Measurements from ENCODE around the gene PAQR4. TPM values are rescaled to one million over a fixed set of nuclear protein-coding genes. Genes with fewer than 3 reads are reported as not detected.
A peak's percentile ranks its signal among the peaks of the same experiment; 100 is the strongest.
"Not testable (repeated sequence)": the region's sequence is repeated elsewhere in the genome, so short reads cannot be mapped to it uniquely, and the experiment has no call there.

PAQR4 gene
- total RNA-seq, 1 donor from 2014 or later = 11.4 TPM

DNA sequence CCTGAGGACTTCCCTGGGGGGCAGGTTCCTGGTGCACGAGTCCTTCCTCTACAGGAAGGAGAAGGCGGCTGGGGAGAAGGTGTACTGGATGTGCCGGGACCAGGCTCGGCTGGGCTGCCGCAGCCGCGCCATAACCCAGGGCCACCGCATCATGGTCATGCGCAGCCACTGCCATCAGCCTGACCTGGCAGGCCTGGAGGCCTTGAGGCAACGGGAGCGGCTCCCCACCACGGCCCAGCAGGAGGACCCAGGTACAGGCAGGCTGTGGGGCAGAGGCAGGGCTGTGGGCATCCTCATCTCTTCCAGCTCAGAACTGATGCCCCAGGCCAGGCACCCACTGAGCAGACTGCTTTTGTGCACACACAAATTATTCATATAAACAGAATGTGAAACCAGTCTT lies 30.9 kb upstream of the PAQR4 start:
- intact Hi-C loops (cut with DNase I) = no loop called here
- no peak for DNase-seq (ENCODE audit: missing footprints)
- ATAC-seq = no peak

- DNase-seq (ENCODE audit: missing footprints) = no peak
- no peak for ATAC-seq
- intact Hi-C loops (cut with DNase I) = no loop called here
Measured at GRCh38 chr16:2939968-2940367, 29.2 kb upstream of the PAQR4 start.

DNA sequence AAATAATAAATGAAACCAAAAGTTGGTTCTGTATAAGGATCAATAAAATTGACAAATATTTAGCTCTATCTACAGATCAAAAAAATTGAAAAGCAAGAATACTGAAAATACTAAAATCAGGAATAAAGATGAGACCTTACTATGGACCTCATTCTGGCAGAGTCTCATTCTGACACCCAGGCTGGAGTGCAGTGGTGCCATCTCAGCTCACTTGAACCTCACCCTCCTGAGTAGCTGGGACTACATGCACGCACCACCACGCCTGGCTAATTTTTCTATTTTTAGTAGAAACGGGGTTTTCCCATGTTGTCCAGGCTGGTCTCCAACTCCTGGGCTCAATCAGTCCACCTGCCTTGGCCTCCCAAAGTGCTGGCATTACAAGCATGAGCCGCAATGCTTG lies 27.1 kb upstream of the PAQR4 start:
- intact Hi-C loops (cut with DNase I) = no loop called here
- ATAC-seq (no peak), DNase-seq (ENCODE audit: missing footprints) (no peak)

DNA sequence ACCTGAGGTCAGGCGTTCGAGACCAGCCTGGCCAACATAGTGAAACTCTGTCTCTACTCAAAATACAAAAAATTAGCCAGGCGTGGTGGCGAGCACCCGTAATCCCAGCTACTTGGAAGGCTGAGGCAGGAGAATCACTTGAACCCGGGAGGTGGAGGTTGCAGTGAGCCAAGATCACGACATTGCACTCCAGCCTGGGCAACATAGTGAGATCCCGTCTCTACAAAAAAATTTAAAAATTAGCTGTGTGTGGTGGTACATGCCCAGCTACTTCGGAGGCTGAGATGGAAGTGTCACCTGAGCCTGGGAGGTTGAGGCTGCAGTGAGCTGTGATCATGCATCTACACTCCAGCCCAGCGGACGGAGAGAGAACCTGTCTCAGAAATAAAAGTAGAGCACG lies 25.4 kb upstream of the PAQR4 start:
- DNase-seq (ENCODE audit: missing footprints); ATAC-seq; intact Hi-C loops (cut with DNase I): not testable (repeated sequence)

DNA sequence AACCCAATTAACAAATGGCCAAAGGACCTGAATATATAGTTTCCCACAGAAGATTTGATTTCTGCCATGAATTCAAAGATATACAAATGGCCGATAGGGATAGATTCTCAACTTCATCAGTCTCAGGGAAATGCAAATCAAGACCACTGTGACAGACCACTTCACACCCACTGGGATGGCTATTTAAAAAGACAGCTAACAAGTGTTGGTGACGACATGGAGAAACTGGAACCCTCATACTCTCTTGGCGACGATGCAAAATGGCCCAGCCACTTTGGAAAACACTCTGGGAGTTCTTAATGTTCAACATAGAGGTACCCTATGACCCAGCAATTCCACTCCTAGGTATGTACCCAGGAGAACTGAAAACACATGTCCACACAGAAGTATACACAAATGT lies 22.5 kb upstream of the PAQR4 start:
- ATAC-seq (no peak), DNase-seq (ENCODE audit: missing footprints) (no peak)
- intact Hi-C loops (cut with DNase I) = no loop called here

GRCh38 chr16:2948807-2949704 lies 20.1 kb upstream of the PAQR4 start:
- intact Hi-C loops (cut with DNase I) = no loop called here
- DNase-seq (ENCODE audit: missing footprints) = no peak
- peak; percentile 8 for ATAC-seq

GRCh38 chr16:2949705-2950352 lies 19.3 kb upstream of the PAQR4 start:
- ATAC-seq (no peak), DNase-seq (ENCODE audit: missing footprints) (no peak)
- intact Hi-C loops (cut with DNase I) = no loop called here

- intact Hi-C loops (cut with DNase I) = no loop called here
- DNase-seq (ENCODE audit: missing footprints) (no peak), ATAC-seq (no peak)
Measured at GRCh38 chr16:2950353-2950724, 18.8 kb upstream of the PAQR4 start.

DNA sequence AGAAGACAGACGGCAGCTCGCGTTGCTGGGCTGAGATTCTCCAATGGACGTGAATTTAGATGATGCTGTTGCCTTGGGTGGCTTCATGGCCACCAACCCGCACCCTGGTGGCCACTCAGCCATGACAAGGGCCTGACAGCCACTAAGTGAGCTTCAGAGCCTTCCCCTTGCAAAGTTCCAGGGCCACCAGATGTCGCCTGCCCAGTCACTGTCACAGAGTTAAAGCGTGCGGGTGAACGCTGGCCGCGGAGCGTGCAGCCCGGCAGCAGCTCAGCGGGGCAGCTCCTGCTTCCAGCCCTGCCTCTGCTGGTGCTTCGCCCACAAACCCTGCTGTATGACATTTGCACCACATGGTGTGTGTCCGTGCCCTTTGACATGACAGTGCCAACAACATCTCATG lies 18.4 kb upstream of the PAQR4 start:
- intact Hi-C loops (cut with DNase I) = no loop called here
- no peak for DNase-seq (ENCODE audit: missing footprints)
- ATAC-seq = no peak

DNA sequence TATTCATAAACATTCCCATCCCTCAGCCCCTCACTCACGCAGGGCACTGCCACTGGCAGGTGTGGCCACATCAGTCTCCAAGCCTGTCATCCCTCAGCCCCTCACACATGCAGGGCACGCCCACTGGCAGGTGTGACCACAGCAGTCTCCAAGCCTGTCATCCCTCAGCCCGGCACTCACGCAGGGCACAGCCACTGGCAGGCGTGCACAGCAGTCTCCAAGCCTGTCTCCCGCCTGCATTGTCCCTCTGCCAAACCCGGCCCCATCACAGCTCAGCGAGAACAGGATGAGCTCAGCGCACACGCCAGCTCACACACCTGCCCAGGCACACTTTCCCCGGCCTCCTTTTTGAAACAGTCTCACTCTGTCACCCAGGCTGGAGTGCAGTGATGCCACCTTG lies 16.5 kb upstream of the PAQR4 start:
- intact Hi-C loops (cut with DNase I) = no loop called here
- ATAC-seq = peak; percentile 50
- DNase-seq (ENCODE audit: missing footprints) = no peak

DNA sequence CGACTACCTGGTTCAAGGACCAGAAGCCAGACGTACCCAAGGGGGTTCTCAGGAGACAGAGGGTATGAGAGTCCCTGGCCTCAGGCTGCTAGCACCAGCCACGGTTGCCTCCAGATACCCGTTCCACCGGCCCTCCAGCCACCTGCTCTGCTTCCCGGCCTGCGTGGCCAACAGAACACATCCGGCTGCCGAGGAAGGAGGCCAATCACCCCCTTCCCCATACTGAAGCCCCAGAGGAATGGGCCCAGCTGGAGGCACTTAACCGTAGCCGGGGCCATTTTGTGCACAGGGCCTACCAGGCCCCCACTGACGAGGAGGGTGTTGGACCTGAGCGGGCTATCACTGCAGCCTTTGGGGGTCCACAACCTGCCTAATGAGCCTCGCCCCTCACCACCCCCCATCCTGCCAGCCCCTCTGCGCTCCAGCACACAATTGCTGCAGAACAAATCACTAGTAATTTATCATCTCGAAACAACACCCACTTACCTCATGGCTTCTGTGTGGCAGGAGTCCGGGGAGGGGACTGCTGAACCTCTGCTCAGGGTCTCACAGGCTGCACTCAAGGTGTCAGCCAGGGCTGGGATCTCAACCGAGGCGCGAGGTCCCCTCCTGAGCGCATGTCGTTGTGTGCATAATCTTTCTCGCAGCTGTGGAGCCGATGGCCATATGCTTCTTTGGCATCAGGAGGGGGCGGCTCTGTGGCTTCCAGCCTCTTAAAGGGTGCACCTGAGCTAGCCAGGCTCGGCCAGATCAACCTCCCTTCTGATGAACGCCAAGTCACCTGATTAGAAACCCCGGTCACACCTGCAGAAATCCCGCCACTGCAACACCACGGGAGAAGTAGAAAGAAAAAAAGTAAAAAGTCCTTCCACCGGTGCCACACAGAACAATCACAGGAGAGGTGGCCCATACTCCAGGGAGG lies 15.2 kb upstream of the PAQR4 start:
- ATAC-seq (no peak), DNase-seq (ENCODE audit: missing footprints) (no peak)
- intact Hi-C loops (cut with DNase I) = no loop called here

DNA sequence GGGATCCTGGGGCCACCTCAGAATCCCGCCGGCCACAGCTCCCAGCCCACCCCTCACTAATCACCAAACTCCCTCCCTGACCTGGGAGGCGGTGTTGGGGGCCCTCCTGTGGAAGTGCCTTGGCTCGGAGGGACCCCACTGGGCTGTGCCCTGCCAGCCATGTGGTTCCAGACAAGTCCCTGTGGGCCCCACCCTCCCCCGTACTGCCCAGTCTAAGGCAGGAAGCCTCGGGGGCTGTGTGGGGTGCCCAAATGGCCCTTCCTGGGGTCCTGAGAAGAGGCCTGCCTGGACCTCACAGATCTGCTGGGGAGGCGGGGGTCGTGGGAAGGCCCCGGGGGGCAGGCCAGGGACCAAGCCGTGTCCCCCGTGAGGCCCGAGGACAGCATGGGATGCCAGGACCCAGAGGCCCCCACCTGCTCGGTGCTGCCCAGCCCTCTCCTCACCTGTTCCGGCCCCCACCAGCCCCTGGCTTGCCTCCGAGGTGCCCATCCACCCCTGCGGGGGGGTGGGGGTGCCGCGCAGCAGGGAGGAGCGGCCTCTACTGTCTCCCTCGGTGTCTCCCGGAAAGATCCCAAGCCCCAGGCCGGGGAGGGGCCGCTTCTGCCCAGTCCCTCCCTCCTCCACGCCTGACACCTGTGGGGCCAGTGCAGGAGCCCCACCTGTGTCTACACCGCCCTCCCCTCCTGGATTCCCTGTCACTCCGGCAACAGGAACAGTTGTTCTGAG lies 14.3 kb upstream of the PAQR4 start:
- DNase-seq (ENCODE audit: missing footprints) (no peak), ATAC-seq (no peak)

GRCh38 chr16:2955438-2955778 lies 13.7 kb upstream of the PAQR4 start:
- ATAC-seq = no peak
- DNase-seq (ENCODE audit: missing footprints) = no peak
- intact Hi-C loops (cut with DNase I) = no loop called here

More for the DNA sequence above, 14.3 kb upstream of the PAQR4 start:
- intact Hi-C loops (cut with DNase I) = no loop called here

DNA sequence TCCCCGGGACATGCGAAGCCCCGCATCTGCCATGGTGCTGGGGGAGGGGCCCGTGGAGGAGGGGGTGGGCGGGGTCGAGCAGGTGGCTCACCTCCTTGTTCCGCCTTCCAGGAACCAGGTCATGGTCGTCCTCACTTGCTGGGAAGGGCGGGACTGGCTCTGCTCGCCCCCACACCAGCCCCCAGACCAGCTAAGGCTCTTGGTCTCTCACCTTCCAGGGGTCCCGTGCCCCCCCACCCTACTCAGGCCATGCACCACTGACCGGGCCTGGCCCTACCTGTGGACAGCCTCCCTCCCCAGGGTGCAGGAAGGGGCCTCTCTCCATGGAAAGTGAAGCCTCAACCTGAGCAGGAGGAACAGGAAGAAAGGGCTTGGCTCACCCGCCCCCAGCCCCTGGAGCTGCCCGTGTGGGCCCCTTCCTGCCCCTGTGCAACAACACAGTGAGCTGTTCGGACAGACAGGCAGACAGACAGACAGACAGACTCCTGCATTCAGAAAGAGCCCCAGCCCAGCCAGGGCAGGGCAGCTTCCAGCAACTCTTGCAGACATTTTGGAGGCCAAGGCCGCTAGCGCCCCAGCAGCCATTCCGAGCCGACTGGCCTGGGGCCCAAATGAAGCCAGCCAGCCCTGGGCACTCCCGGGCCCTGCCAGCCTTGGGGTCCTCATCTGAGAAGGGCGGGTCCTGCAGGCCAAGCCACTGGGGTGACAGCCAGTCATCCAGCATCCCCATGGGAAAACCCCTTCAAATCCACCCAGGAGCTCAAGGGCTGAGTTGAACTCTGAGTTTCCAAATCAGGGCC lies 13.2 kb upstream of the PAQR4 start:
- intact Hi-C loops (cut with DNase I) = no loop called here
- ATAC-seq (no peak), DNase-seq (ENCODE audit: missing footprints) (no peak)

DNA sequence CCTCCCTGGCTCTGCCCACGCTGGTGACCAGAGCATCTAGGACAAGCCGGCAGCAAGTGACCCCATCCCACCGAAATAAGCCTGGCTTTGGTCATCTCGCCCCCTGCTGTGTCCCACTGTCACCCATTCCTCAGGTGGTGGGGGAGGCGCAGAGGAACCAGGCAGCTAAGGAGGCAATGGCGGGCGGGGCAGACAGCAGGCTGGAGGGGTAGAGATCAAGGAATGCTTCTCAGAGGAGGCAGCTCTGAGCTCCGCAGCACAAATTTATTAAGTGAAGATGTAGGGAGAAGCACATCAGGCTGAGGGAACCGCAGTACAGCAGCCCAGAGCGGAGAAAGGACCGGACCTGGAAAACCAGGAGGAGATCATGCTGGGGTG lies 12.6 kb upstream of the PAQR4 start:
- intact Hi-C loops (cut with DNase I) = no loop called here
- ATAC-seq (no peak), DNase-seq (ENCODE audit: missing footprints) (no peak)

DNA sequence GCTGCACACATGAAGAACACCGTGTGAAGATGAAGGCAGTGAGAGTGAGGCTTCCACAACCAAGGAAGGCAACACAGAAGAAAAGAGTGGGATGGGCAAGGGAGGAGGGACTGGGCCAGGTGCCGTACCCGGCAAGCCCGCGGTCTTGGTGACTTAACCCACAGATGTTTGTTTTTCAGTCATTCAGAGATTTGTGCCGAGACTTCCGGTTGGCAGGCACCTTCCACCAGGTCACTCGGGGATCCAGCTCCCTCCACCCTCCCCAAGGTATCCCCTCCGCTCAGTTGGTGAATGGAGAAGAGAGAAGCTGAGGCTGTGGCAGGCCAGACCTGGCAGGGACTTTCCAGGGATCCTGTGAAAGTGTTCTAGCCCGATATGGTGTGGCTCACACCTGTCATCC lies 9.9 kb upstream of the PAQR4 start:
- intact Hi-C loops (cut with DNase I) = no loop called here
- DNase-seq (ENCODE audit: missing footprints) (no peak), ATAC-seq (no peak)

DNA sequence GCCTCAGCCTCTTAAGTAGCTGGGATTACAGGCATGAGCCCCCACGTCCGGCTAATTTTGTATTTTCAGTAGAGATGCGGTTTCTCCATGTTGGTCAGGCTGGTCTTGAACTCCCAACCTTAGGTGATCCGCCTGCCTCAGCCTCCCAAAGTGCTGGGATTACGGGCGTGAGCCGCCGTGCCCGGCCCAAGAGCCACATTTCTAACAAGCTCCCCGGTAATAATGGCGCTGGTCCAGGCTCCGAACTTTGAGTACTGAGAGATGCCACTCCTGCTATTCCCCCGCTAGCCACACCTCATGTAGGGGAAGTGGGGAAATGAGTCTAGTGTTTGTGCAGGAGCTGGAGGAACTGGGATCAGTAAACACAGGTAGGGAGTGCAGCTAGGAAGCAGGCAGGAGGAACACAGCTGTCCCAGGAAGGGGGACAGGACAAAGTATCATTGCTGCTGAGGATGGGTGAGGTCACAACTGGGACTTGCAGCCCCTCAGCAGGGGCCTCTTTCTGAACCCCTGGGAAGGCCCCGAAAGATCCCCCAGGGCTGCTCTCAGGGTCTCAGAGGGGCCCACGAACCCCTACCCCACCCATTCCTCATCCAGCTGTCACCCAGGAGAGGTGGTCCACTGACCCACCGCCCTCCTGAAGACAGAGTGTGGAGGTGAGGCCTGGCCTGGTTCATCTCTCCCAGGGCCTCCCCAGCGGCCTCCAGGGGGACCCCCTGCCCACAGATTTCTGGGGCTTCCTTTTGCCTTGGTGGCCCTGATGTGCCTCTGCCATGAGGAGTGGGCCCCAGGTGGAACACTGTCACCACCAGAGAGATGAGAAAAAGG lies 8.8 kb upstream of the PAQR4 start:
- ATAC-seq (no peak), DNase-seq (ENCODE audit: missing footprints) (no peak)
- intact Hi-C loops (cut with DNase I) = no loop called here
